GM12878 (cell line): ENCODE measurements around the gene SRBD1. TPM values are rescaled to one million over a fixed set of nuclear protein-coding genes. Genes with fewer than 3 reads are reported as not detected.

ENCODE experiments used
- ATAC-seq: fragments of 200-7000 bp; cut with Tn5 transposase; 3 replicates; pipeline ENCODE4 v1.9.1; 2020; ENCODE audit warnings: mild to moderate bottlenecking, moderate library complexity
- BruUV-seq: library from RNA; stranded (reverse); fragments of 400-500 nt; replicated peaks from 2 replicates; lab custom pipeline; 2021; lab: Mats Ljungman, UMichigan
- CTCF ChIA-PET: fragments of 300-600 bp; sonication (Branson Sonifier 250); formaldehyde crosslinking; extraction: SDS; loops from one replicate; lab custom pipeline; 2021; ENCODE audit warnings: inconsistent platforms; lab: Yijun Ruan, JAX
- POLR2A ChIA-PET: fragments of 350-600 bp; formaldehyde crosslinking; extraction: SDS; loops from one replicate; lab custom pipeline; 2021; ENCODE audit warnings: inconsistent platforms; lab: Charles Lee
- RAD21 ChIA-PET: fragments of 300-600 bp; sonication (Branson Sonifier 250); formaldehyde crosslinking; loops from one replicate; lab custom pipeline; 2023; ENCODE audit warnings: antibody characterized with exemption; ENCODE audit not compliant: unreplicated experiment; lab: Charles Lee
- SMC1A ChIA-PET: fragments of 300-600 bp; sonication (Branson Sonifier 250); formaldehyde crosslinking; loops from one replicate; lab custom pipeline; 2023; ENCODE audit not compliant: unreplicated experiment, uncharacterized antibody; lab: Charles Lee
- DNase-seq: peaks from one replicate; pipeline ENCODE4 v3.0.0-alpha.2; 2011; ENCODE audit warnings: low read depth, low spot score
- FAIRE-seq: peaks from 3 replicates; lab custom pipeline; 2011; peaks lifted over from hg19 to GRCh38; lab: Jason Lieb, UNC
- H2AFZ ChIP-seq: 2 replicates; pipeline ENCODE4 v1.6.0; 2011; ENCODE audit warnings: low read depth, low read length, control low read depth; ENCODE audit not compliant: control insufficient read depth
- H3K27ac ChIP-seq: 2 replicates; pipeline ENCODE4 v1.5.1; 2011; ENCODE audit warnings: control low read depth; ENCODE audit not compliant: control insufficient read depth, insufficient read depth
- H3K27me3 ChIP-seq, 2 experiments: replicated peaks in 1 of 2; 2 replicates each; pipeline versions ENCODE4 v1.6.0 to v1.6.1; 2011; ENCODE audit warnings: low read length in 1 of 2; ENCODE audit not compliant: control insufficient read depth in 2 of 2, insufficient read depth in 2 of 2
- H3K36me3 ChIP-seq, 2 experiments: 2 replicates each; pipeline ENCODE4 v1.5.1; 2011; ENCODE audit warnings: low read length in 1 of 2; ENCODE audit not compliant: control insufficient read depth in 2 of 2, insufficient read depth in 2 of 2
- H3K4me1 ChIP-seq: 2 replicates; pipeline ENCODE4 v1.6.1; 2011; ENCODE audit warnings: mild to moderate bottlenecking, low read length, moderate library complexity, mixed read lengths; ENCODE audit not compliant: control insufficient read depth, insufficient read depth
- H3K4me2 ChIP-seq: 2 replicates; pipeline ENCODE4 v1.6.0; 2011; ENCODE audit warnings: control low read depth; ENCODE audit not compliant: control insufficient read depth, insufficient read depth
- H3K4me3 ChIP-seq: fragments of 200-600 bp; sonication (generic); 2 replicates; pipeline ENCODE4 v1.5.1; 2016
- H3K79me2 ChIP-seq: 2 replicates; pipeline ENCODE4 v1.6.0; 2011; ENCODE audit warnings: low read length; ENCODE audit not compliant: control insufficient read depth, insufficient read depth
- H3K9ac ChIP-seq: 2 replicates; pipeline ENCODE4 v1.8.0; 2011; ENCODE audit warnings: low read length, control low read depth, mixed read lengths; ENCODE audit not compliant: control insufficient read depth, insufficient read depth
- H3K9me3 ChIP-seq: replicated peaks from 3 replicates; pipeline ENCODE4 v1.5.1; 2011; ENCODE audit warnings: mild to moderate bottlenecking, low read length; ENCODE audit not compliant: control insufficient read depth, insufficient read depth
- H4K20me1 ChIP-seq: 2 replicates; pipeline ENCODE4 v1.6.0; 2011; ENCODE audit not compliant: control insufficient read depth, insufficient read depth
- E2F8 ChIP-seq: fragments of 450-650 bp; IDR thresholded peaks from 2 replicates; pipeline ENCODE4 v1.6.1; 2018; ENCODE audit warnings: mild to moderate bottlenecking, low read depth, moderate library complexity; ENCODE audit not compliant: partially characterized antibody
- IKZF1 ChIP-seq: fragments of 450-650 bp; conservative IDR thresholded peaks from 2 replicates; pipeline ENCODE4 v1.6.1; 2017; ENCODE audit warnings: antibody characterized with exemption, mild to moderate bottlenecking
- JUNB ChIP-seq: IDR thresholded peaks from 2 replicates; pipeline ENCODE4 v1.6.1; 2016; ENCODE audit warnings: antibody characterized with exemption, mild to moderate bottlenecking
- KAT2A ChIP-seq: conservative IDR thresholded peaks from 2 replicates; pipeline ENCODE4 v1.6.1; 2011; ENCODE audit warnings: low read depth, low read length; ENCODE audit not compliant: control insufficient read depth
- KLF5 ChIP-seq: fragments of 450-650 bp; IDR thresholded peaks from 2 replicates; pipeline ENCODE4 v1.6.1; 2014; ENCODE audit warnings: mild to moderate bottlenecking; ENCODE audit not compliant: partially characterized antibody
- MEF2B ChIP-seq: fragments of 450-650 bp; IDR thresholded peaks from 2 replicates; pipeline ENCODE4 v1.6.1; 2018; ENCODE audit warnings: mild to moderate bottlenecking, moderate library complexity; ENCODE audit not compliant: partially characterized antibody, poor library complexity, severe bottlenecking
- PBX3 ChIP-seq: IDR thresholded peaks from 2 replicates; pipeline ENCODE4 v1.6.1; 2011; ENCODE audit warnings: mild to moderate bottlenecking, low read depth, low read length, moderate library complexity; ENCODE audit not compliant: insufficient replicate concordance
- PML ChIP-seq: IDR thresholded peaks from 2 replicates; pipeline ENCODE4 v1.6.1; 2012; ENCODE audit warnings: low read length, inconsistent platforms
- SKIL ChIP-seq: fragments of 450-650 bp; IDR thresholded peaks from 2 replicates; pipeline ENCODE4 v1.6.1; 2017; ENCODE audit warnings: mild to moderate bottlenecking, low read depth, inconsistent platforms; ENCODE audit not compliant: poor library complexity, severe bottlenecking
- SMAD5 ChIP-seq: IDR thresholded peaks from 2 replicates; pipeline ENCODE4 v1.6.1; 2016; ENCODE audit warnings: antibody characterized with exemption, low read depth
- SMARCA5 ChIP-seq: fragments of 450-650 bp; IDR thresholded peaks from 2 replicates; pipeline ENCODE4 v1.6.1; 2017; ENCODE audit warnings: mild to moderate bottlenecking
- SP1 ChIP-seq: IDR thresholded peaks from one replicate; pipeline ENCODE4 v1.6.1; 2011; ENCODE audit warnings: low read depth, low read length
- STAT3 ChIP-seq: IDR thresholded peaks from 2 replicates; pipeline ENCODE4 v1.6.1; 2011; ENCODE audit warnings: low read depth, low read length, improper control_type of control experiment
- TCF12 ChIP-seq: IDR thresholded peaks from 2 replicates; pipeline ENCODE4 v1.6.1; 2011; ENCODE audit warnings: low read depth, mild to moderate bottlenecking, low read length
- ZNF207 ChIP-seq: fragments of 450-650 bp; IDR thresholded peaks from 2 replicates; pipeline ENCODE4 v1.6.1; 2014; ENCODE audit warnings: antibody characterized with exemption, mild to moderate bottlenecking, borderline replicate concordance
- ZNF592 ChIP-seq: fragments of 450-650 bp; IDR thresholded peaks from 2 replicates; pipeline ENCODE4 v1.6.1; 2017; ENCODE audit warnings: mild to moderate bottlenecking, moderate library complexity
- WGBS: methylation state at CpG from one replicate; pipeline ENCODE4 v1.1.6; 2016; ENCODE audit warnings: low lambda C conversion rate; ENCODE audit not compliant: insufficient replicate concordance, insufficient coverage; ENCODE audit errors: missing lambda C conversion rate; 5-methylcytosine and 5-hydroxymethylcytosine counted together
- in situ Hi-C: fragments of 300-500 bp; cut with MboI; formaldehyde crosslinking; loops from 9 replicates; pipeline ENCODE4 v1.14.3; 2018; ENCODE audit warnings: mixed read lengths
- intact Hi-C: fragments of 100-400 bp; cut with micrococcal nuclease; formaldehyde crosslinking; loops from one replicate; pipeline ENCODE4 v1.14.2; 2022; ENCODE audit not compliant: unreplicated experiment
- polyA plus RNA-seq, 11 experiments: library from polyadenylated mRNA; depleted of rRNA in 4 of 11; unstranded in 6 of 11; stranded (reverse) in 5 of 11; fragments of >200 nt; fragmentation: Nextera tagmentation in 4 of 11; fragmentation: Illumina TruSeq in 1 of 11; extraction: Ambion mirVana in 4 of 11; extraction: Trizol in 1 of 11; gene quantifications; 1 replicate in 1 of 11; 2 replicates in 10 of 11; pipeline versions ENCODE4 v1.2.1 to v1.2.3, GENCODE V29; 2011 to 2016; ENCODE audit warnings: inconsistent platforms in 2 of 11, missing spikeins in 2 of 11, low read depth in 1 of 11
- total RNA-seq, 4 experiments: library from RNA; depleted of rRNA in 3 of 4; stranded (reverse); fragments of >200 nt in 3 of 4; fragmentation: Illumina TruSeq in 1 of 4; extraction: Trizol in 1 of 4; gene quantifications; 2 replicates each; pipeline versions ENCODE4 v1.2.1 to v1.2.3, GENCODE V29; 2013 to 2021

The SRBD1 gene
- total and polyA plus RNA-seq, 10 of the 15 experiments (the other 5 are each of a cell fraction or from before 2014, with no cell fraction given), result 9.7 to 33.1 (median 20.1) TPM

GRCh38 chr2:45344502-45344901, 266.6 kb downstream of the SRBD1 start:
- ATAC-seq (no peak), DNase-seq (no peak), FAIRE-seq (no peak)
- H3K9me3 ChIP-seq, result no peaks in the 10 kb centered on the region
- H3K36me3 ChIP-seq, result no peaks in the 10 kb centered on the region
- intact Hi-C loops (no loop called here), in situ Hi-C loops (no loop called here)
- no peaks in the 10 kb centered on the region for H3K4me1 ChIP-seq
- no peak overlapping the region for H3K27ac ChIP-seq
- H2AFZ ChIP-seq, result no peak overlapping the region
- H3K4me3 ChIP-seq, result no peak overlapping the region
- H3K4me2 ChIP-seq, result no peak overlapping the region
- H3K9ac ChIP-seq, result no peak overlapping the region
- ChIA-PET SMC1A (no interaction called here), CTCF (no interaction called here), POLR2A (no interaction called here), RAD21 (no interaction called here)
- no TSS peak for BruUV-seq
- H3K79me2 ChIP-seq, result no peaks in the 10 kb centered on the region
- 43% methylated on average over 5 of the region's 5 CpGs for WGBS
- no peaks in the 10 kb centered on the region for H4K20me1 ChIP-seq
- 0 out of 4 replicates have a peak, but pooled peaks cover 0 to 2% of the 10 kb centered on the region in 2 experiments for H3K27me3 ChIP-seq
- TF ChIP-seq ZNF207 (no peak), JUNB (no peak), SP1 (no peak), PBX3 (no peak), KAT2A (no peak), STAT3 (no peak), PML (no peak), SKIL (no peak), KLF5 (no peak), SMARCA5 (no peak), SMAD5 (no peak), ZNF592 (no peak), MEF2B (no peak), TCF12 (no peak), E2F8 (no peak), IKZF1 (no peak)
